Measurements from ENCODE around the gene ASB11. TPM values are rescaled to one million over a fixed set of nuclear protein-coding genes. Genes with fewer than 3 reads are reported as not detected.

The ASB11 gene
- total RNA-seq, 3 donors from 2014 or later (not counting 1 experiment from before 2014, with no cell fraction given): 0.24 TPM; not detected in 2

- WGBS (ENCODE audit: insufficient coverage): no CpG with 5 or more reads among the region's 3 CpGs
- no peaks in the 10 kb centered on the region for H3K27me3 Mint-ChIP-seq (ENCODE audit: low read depth in 2 of 2)
- H3K4me1 Mint-ChIP-seq: no peaks in the 10 kb centered on the region
- H3K4me3 ChIP-seq (ENCODE audit: low read length): no peak overlapping the region
- DNase-seq: no peak
- no peaks in the 10 kb centered on the region for H3K9me3 Mint-ChIP-seq
- intact Hi-C loops (cut with micrococcal nuclease): no loop called here
- no peak for ATAC-seq
- H3K27ac ChIP-seq (ENCODE audit: low read length): no peak overlapping the region
- H3K4me1 ChIP-seq (ENCODE audit: control insufficient read depth, insufficient read depth, low read length): no peaks in the 10 kb centered on the region
- H3K36me3 Mint-ChIP-seq: no peaks in the 10 kb centered on the region
- H3K36me3 ChIP-seq (ENCODE audit: control insufficient read depth, insufficient read depth, low read length): no peaks in the 10 kb centered on the region
- H3K4me3 Mint-ChIP-seq: no peak overlapping the region
- H3K9me3 ChIP-seq (ENCODE audit: control insufficient read depth, insufficient read depth, low read length): no peaks in the 10 kb centered on the region
- no peak overlapping the region for H3K27ac Mint-ChIP-seq
- H3K27me3 ChIP-seq (ENCODE audit: control insufficient read depth, insufficient read depth, low read length): no peaks in the 10 kb centered on the region
- TF ChIP-seq, protein P1, sequence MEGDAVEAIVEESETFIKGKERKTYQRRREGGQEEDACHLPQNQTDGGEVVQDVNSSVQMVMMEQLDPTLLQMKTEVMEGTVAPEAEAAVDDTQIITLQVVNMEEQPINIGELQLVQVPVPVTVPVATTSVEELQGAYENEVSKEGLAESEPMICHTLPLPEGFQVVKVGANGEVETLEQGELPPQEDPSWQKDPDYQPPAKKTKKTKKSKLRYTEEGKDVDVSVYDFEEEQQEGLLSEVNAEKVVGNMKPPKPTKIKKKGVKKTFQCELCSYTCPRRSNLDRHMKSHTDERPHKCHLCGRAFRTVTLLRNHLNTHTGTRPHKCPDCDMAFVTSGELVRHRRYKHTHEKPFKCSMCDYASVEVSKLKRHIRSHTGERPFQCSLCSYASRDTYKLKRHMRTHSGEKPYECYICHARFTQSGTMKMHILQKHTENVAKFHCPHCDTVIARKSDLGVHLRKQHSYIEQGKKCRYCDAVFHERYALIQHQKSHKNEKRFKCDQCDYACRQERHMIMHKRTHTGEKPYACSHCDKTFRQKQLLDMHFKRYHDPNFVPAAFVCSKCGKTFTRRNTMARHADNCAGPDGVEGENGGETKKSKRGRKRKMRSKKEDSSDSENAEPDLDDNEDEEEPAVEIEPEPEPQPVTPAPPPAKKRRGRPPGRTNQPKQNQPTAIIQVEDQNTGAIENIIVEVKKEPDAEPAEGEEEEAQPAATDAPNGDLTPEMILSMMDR (IDR thresholded peaks at IDR 0.05): no peak
Measured at GRCh38 chrX:15241301-15241700, 74.1 kb downstream of the ASB11 start.

GRCh38 chrX:15240414-15240813 is 75.0 kb downstream of the ASB11 start:
- Mint-ChIP-seq H3K27me3 (ENCODE audit: low read depth in 2 of 2) (peaks cover 0 to 2% of the 10 kb centered on the region in 2 donors), H3K4me3 (no peak overlapping the region), H3K36me3 (no peaks in the 10 kb centered on the region), H3K27ac (no peak overlapping the region), H3K4me1 (no peaks in the 10 kb centered on the region), H3K9me3 (no peaks in the 10 kb centered on the region)
- H3K4me3 ChIP-seq (ENCODE audit: low read length): no peak overlapping the region
- H3K27ac ChIP-seq (ENCODE audit: low read length): no peak overlapping the region
- H3K36me3 ChIP-seq (ENCODE audit: control insufficient read depth, insufficient read depth, low read length): no peaks in the 10 kb centered on the region
- no peaks in the 10 kb centered on the region for H3K27me3 ChIP-seq (ENCODE audit: control insufficient read depth, insufficient read depth, low read length)
- ATAC-seq (no peak), DNase-seq (no peak)
- 96% methylated on average over 5 of the region's 5 CpGs for WGBS (ENCODE audit: insufficient coverage)
- TF ChIP-seq, protein P1 (IDR thresholded peaks at IDR 0.05): no peak
- H3K9me3 ChIP-seq (ENCODE audit: control insufficient read depth, insufficient read depth, low read length): no peaks in the 10 kb centered on the region
- H3K4me1 ChIP-seq (ENCODE audit: control insufficient read depth, insufficient read depth, low read length): no peaks in the 10 kb centered on the region
- intact Hi-C loops (cut with micrococcal nuclease): no loop called here

- H3K27me3 Mint-ChIP-seq (ENCODE audit: low read depth in 2 of 2): peaks cover 0 to 14% of the 10 kb centered on the region in 2 donors
- TF ChIP-seq, protein P1 (IDR thresholded peaks at IDR 0.05): no peak
- no peak overlapping the region for H3K27ac ChIP-seq (ENCODE audit: low read length)
- H3K9me3 ChIP-seq (ENCODE audit: control insufficient read depth, insufficient read depth, low read length): no peaks in the 10 kb centered on the region
- no peaks in the 10 kb centered on the region for H3K36me3 ChIP-seq (ENCODE audit: control insufficient read depth, insufficient read depth, low read length)
- no peak overlapping the region for H3K27ac Mint-ChIP-seq
- intact Hi-C loops (cut with micrococcal nuclease): no loop called here
- no peaks in the 10 kb centered on the region for H3K36me3 Mint-ChIP-seq
- no peaks in the 10 kb centered on the region for H3K4me1 ChIP-seq (ENCODE audit: control insufficient read depth, insufficient read depth, low read length)
- ATAC-seq (no peak), DNase-seq (no peak)
- no peaks in the 10 kb centered on the region for H3K9me3 Mint-ChIP-seq
- no peaks in the 10 kb centered on the region for H3K4me1 Mint-ChIP-seq
- no peak overlapping the region for H3K4me3 ChIP-seq (ENCODE audit: low read length)
- 95% methylated on average over 3 of the region's 3 CpGs for WGBS (ENCODE audit: insufficient coverage)
- H3K4me3 Mint-ChIP-seq: no peak overlapping the region
- H3K27me3 ChIP-seq (ENCODE audit: control insufficient read depth, insufficient read depth, low read length): no peaks in the 10 kb centered on the region
Measured at GRCh38 chrX:15236146-15236545, 79.3 kb downstream of the ASB11 start.

DNA sequence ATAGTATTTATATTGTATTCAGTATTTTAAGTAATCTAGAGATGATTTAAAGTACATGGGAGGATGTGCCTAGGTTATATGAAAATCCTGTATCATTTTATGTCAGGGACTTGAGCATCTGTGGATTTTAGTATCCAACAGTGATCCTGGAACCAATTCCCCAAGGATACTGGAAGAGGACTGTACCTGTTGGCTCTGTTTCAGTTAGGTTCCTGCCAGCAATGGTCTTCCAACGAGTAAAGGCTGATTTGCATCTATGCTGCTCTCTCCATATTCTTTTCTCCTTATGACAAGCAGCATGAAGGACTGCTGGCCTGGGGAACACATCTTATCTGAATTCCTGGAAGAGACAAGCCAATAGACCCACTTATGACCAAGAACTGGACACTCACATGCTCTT is 80.4 kb downstream of the ASB11 start:
- no peaks in the 10 kb centered on the region for H3K36me3 Mint-ChIP-seq
- Histone ChIP-seq H3K36me3 (ENCODE audit: control insufficient read depth, insufficient read depth, low read length) (no peaks in the 10 kb centered on the region), H3K9me3 (ENCODE audit: control insufficient read depth, insufficient read depth, low read length) (no peaks in the 10 kb centered on the region), H3K4me3 (ENCODE audit: low read length) (no peak overlapping the region), H3K27ac (ENCODE audit: low read length) (no peak overlapping the region), H3K27me3 (ENCODE audit: control insufficient read depth, insufficient read depth, low read length) (no peaks in the 10 kb centered on the region), H3K4me1 (ENCODE audit: control insufficient read depth, insufficient read depth, low read length) (no peaks in the 10 kb centered on the region)
- no peaks in the 10 kb centered on the region for H3K9me3 Mint-ChIP-seq
- no peak overlapping the region for H3K4me3 Mint-ChIP-seq
- TF ChIP-seq, protein P1 (IDR thresholded peaks at IDR 0.05): no peak
- no peak overlapping the region for H3K27ac Mint-ChIP-seq
- DNase-seq (no peak), ATAC-seq (no peak)
- no peaks in the 10 kb centered on the region for H3K4me1 Mint-ChIP-seq
- 43% methylated on average over 1 of the region's 1 CpG for WGBS (ENCODE audit: insufficient coverage)
- intact Hi-C loops (cut with micrococcal nuclease): no loop called here
- H3K27me3 Mint-ChIP-seq (ENCODE audit: low read depth in 2 of 2): peaks cover 0 to 14% of the 10 kb centered on the region in 2 donors
